ENCODE results near the gene CAST.
A peak's percentile ranks its signal among the peaks of the same experiment; 100 is the strongest.

The CAST gene

GRCh38 chr5:96660971-96661854 lies 963 bp upstream of the CAST start:
- no peak for TF ChIP-seq CTCF (IDR thresholded peaks at IDR 0.05; ENCODE audit: low read depth, low read length)
- peak overlapping the region; percentile 97 for H3K4me3 ChIP-seq (ENCODE audit: low read depth, low read length)

- peak overlapping the region; percentile 97 for H3K4me3 ChIP-seq (ENCODE audit: low read depth, low read length)
- no peak for TF ChIP-seq CTCF (IDR thresholded peaks at IDR 0.05; ENCODE audit: low read depth, low read length)
Observed at GRCh38 chr5:96662725-96663518, 746 bp downstream of the CAST start.

GRCh38 chr5:96663608-96664007 lies 1.4 kb downstream of the CAST start:
- H3K4me3 ChIP-seq (ENCODE audit: low read depth, low read length), result peak overlapping the region; percentile 97

GRCh38 chr5:96664669-96665068 lies 2.5 kb downstream of the CAST start:
- H3K4me3 ChIP-seq (ENCODE audit: low read depth, low read length), result no peak overlapping the region
- TF ChIP-seq CTCF (IDR thresholded peaks at IDR 0.05; ENCODE audit: low read depth, low read length), result no peak

More at GRCh38 chr5:96663608-96664007, 1.4 kb downstream of the CAST start:
- TF ChIP-seq CTCF (IDR thresholded peaks at IDR 0.05; ENCODE audit: low read depth, low read length), result no peak

- H3K4me3 ChIP-seq (ENCODE audit: low read depth, low read length), result no peak overlapping the region
- TF ChIP-seq CTCF (IDR thresholded peaks at IDR 0.05; ENCODE audit: low read depth, low read length), result no peak
Observed at GRCh38 chr5:96668725-96669124, 6.5 kb downstream of the CAST start.

GRCh38 chr5:96669909-96670308 lies 7.7 kb downstream of the CAST start:
- no peak for TF ChIP-seq CTCF (IDR thresholded peaks at IDR 0.05; ENCODE audit: low read depth, low read length)
- no peak overlapping the region for H3K4me3 ChIP-seq (ENCODE audit: low read depth, low read length)

GRCh38 chr5:96671441-96671840 lies 9.3 kb downstream of the CAST start:
- H3K4me3 ChIP-seq (ENCODE audit: low read depth, low read length), result no peak overlapping the region
- TF ChIP-seq CTCF (IDR thresholded peaks at IDR 0.05; ENCODE audit: low read depth, low read length), result no peak
